HG03521 (cell line): ENCODE results near the gene TYMP.

Experiments used
- ATAC-seq: cut with Tn5 transposase; IDR thresholded peaks from one replicate; pipeline ENCODE4 v1.9.1; 2021; ENCODE audit warnings: mild to moderate bottlenecking, moderate library complexity; ENCODE audit not compliant: unreplicated experiment

TYMP gene

GRCh38 chr22:50563413-50564160, 33.8 kb upstream of the TYMP start:
- no peak for ATAC-seq

DNA sequence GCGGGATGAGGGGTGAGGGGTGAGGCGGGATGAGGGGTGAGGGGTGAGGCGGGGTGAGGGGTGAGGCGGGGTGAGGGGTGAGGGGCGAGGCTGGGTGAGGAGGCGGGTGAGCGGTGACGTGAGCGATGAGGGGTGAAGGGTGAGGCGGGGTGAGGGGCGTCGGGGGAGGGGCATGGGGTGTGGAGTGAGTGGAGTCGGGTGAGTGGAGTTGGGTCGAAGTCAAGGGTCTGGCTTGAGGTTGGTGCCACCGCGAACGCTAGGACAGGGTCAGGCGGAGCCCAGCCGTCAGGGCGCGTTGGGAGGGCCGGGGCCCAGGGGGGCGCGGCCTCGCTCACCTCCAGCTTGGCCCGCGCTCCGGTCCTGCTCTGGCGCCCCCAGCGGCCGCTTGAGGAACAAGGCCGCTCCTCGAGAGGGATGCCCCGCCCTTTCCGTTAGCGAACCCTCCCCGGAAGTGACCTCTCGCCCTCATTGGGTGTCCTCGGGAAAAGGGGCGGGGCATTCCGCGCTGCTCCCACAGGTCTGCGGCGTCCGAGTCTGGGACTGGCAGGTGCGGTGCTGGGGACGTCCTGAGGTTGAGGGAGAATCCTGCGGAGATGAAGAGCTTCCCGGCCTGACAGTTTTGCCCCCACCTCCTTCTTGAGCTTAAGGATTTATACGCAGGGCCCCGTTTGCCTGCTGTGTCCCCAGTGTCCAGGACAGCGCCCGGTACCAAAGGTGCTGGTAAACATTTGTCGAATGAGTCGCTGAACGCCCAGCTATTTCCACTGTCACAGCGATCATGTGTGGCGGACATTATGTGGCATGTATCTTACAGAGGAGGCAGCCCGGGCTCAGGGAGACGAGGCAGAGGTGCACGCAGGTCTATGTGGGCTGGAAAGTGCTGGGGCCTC, 33.0 kb upstream of the TYMP start, which contains the start of gene SYCE3:
Gene SYCE3, minus strand, starts transcription at position 397 of the 890 bp plus-strand sequence. CDS start 6,514 bp downstream, outside the sequence.
- peak; percentile 92 for ATAC-seq

DNA sequence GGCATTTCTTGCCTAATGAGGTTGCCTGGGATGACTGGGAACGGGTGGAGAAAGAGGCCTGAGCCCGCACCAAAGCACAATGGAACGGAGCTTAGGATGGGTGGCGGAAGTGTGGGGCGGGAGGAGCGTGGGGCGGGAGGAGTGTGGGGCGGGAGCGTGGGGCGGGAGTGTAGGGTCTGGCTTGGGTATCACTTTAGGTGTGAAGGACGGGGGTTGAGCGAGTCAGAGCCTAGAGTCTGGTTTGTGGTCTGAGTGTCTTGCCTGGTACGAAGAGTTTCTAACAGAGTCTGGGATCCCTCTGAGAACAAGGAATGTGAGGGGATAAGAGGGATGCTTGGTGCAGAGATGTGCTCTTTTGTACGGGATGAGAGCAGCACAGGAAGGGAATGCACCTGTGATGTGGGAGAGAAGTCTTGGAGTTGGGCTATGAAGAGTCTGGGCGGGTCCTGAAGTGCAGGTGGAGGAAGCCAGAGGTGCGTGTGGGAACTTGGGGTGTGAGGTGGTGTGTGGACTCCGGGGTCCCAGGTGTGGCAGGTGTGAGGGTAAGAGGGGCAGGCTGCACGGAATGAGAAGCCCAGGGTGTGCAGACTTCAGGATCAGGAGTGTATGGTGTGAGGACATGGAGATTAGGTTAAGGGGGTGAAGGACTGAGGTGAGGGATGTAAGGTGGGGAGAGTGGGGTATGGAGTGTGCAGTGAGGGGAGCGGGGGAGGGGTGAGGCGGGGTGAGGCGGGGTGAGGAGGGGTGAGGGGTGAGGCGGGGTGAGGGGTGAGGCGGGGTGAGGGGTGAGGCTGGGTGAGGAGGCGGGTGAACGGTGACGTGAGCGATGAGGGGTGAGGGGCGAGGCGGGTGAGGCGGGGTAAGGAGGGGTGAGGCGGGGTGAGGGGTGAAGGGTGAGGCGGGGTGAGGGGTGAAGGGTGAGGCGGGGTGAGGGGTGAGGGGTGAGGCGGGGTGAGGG, 31.9 kb upstream of the TYMP start:
- ATAC-seq, result no peak

- no peak for ATAC-seq
These were observed 30.2 kb upstream of the TYMP start for GRCh38 chr22:50560034-50560433.

DNA sequence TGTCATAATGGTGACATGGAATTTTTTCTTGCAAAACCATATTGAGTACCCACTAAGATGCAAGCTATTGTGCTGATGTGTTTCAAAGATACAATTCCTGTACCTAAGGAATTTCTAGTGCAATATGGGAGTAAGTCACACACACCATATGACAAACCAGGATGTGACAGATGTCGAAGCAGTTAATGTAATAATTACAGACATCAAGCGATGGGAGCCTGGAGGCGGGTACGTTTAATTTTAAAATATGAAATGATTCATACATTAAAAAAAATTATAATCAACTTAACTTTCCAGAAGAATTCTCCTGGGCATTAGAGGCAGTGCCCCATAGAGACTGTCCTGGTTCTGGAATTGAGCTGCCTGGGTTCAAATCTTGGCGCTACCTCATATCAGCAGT, 26.9 kb upstream of the TYMP start:
- no peak for ATAC-seq

- ATAC-seq, result no peak
These were observed 23.5 kb upstream of the TYMP start for GRCh38 chr22:50553310-50553709.

- no peak for ATAC-seq
These were observed 21.4 kb upstream of the TYMP start for GRCh38 chr22:50551160-50551752.

GRCh38 chr22:50550395-50550794, 20.6 kb upstream of the TYMP start:
- no peak for ATAC-seq

DNA sequence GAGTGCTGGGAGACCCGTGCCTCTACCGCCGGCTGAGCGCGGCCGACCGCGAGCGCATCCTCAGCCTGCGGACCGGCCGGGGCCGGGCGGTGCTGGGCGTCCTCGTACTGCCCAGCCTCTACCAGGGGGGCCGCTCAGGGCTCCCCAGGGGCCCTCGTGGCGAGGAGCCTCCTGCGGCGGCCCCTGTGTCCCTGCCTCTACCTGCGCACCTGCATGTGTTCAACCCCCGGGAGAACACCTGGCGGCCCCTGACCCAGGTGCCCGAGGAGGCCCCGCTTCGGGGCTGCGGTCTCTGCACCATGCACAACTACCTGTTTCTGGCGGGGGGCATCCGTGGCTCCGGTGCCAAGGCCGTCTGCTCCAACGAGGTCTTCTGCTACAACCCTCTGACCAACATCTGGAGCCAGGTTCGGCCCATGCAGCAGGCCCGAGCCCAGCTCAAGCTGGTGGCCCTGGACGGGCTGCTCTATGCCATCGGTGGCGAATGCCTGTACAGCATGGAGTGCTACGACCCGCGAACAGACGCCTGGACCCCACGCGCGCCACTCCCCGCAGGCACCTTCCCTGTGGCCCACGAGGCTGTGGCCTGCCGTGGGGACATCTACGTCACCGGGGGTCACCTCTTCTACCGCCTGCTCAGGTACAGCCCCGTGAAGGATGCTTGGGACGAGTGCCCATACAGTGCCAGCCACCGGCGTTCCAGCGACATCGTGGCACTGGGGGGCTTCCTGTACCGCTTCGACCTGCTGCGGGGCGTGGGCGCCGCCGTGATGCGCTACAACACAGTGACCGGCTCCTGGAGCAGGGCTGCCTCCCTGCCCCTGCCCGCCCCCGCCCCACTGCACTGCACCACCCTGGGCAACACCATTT, 19.3 kb upstream of the TYMP start:
- ATAC-seq, result no peak

DNA sequence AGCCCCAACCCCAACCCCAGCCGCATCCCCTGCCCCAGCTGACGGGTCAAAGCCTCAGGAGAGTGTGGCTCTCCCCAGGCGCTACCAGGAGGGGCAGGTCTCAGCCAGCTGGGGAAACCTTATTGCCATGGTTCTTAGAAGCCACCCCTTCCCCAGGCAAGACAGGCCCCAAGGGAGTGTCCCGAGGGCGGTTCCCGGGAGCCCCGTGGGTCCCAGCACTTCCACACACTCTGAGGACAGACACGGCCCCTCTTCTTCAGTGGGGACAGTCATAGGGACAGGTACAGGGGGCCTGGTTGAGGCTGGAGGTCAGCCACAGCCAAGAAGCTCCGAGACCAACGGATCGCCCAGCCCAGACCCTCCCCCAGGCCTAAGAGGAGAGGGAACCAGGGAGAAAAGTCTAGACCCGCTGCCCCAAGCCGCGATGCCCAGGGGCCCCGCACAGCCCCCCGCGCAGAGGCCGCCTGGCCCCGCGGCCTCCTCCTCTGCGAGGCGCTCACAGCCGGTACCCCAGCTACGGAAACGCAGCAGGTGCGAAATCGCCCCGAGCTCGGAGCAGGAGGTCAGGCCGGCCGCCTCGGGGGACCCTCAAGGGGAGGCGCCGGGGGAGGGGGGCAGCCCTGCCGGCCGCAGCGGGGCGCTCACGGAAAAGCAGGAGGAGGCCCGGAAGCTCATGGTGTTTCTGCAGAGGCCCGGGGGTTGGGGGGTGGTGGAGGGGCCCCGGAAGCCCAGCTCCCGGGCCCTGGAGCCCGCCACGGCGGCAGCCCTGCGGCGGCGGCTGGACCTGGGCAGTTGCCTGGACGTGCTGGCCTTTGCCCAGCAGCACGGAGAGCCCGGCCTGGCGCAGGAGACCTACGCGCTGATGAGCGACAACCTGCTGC, 18.5 kb upstream of the TYMP start:
- no peak for ATAC-seq

DNA sequence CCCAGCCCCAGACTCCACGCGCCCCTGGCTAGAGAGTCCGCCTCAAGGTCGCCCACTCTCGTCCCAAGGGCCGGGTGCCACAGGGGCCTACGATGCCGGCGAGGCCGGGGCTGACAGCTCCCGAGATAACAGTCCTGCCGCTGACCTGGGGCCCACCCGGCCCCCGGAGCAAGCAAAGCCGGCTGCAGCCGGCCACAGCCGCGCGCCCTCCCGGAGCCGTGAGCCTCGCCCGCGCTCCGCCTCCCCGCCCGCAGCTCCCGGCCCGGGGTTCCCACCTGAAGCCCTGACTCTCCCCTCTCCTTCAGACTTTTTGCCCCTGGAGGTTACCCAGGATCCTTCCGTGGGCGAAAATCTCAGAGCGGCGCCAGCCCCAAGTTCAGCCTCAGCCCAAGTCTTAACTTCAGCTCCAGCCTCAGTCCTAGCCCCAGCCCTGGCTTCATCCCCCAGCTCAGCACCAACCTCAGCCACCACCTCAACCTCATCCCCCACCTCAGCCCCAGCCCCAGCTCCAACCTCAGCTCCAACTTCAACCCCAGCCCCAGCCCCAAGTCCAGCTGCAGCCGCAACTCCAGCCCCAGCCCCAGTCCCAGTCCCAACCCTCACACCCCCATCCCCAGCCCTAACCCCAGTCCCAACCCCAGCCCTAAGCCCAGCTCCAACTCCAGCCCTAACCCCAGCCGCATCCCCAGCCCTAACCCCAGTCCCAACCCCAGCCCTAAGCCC, 17.6 kb upstream of the TYMP start:
- no peak for ATAC-seq

- ATAC-seq, result no peak
These were observed 16.8 kb upstream of the TYMP start for GRCh38 chr22:50546326-50547262.

DNA sequence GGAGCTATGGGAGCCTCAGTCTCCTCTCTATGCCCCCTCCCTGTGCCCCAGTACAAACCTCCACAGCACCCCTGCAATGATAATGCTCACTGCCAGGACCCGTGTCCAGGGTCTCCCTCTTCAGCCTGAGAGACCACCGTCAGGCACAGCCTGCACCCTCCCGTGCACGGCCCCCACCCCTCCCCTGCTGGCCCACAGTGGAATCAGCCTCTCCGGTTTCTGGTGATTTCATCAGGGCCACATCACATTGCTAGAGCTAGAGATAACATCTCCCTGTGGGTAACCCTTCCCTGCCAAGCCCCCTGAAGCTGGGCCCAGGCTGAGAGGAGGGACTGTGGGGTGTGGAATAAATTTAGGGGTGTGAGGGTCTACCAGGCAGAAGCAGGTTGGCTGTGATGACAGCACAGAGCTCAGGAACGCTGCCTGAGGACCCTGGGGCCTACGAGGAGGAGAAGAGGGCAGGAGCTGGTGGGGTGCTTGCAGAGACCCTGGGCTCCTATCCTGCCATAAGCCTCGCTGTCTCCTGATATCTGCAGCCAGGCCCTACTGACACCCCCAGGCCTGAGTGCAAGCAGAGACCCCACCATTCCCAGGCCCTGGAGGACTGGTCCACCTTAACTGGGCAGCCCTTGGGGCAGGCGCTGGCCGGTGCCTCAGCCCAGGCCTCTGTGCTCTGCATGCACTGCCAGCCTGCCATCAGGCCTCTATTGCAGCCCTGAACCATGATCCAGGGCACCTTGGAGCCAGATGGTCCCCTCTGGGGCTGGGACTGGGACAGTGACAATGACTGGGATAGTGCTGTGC, 15.9 kb upstream of the TYMP start, which contains the start of gene KLHDC7B:
Gene KLHDC7B, plus strand, starts transcription at position 378 of the 804 bp plus-strand sequence. Its CDS starts 345 bp downstream, at position 723.
- ATAC-seq, result no peak

DNA sequence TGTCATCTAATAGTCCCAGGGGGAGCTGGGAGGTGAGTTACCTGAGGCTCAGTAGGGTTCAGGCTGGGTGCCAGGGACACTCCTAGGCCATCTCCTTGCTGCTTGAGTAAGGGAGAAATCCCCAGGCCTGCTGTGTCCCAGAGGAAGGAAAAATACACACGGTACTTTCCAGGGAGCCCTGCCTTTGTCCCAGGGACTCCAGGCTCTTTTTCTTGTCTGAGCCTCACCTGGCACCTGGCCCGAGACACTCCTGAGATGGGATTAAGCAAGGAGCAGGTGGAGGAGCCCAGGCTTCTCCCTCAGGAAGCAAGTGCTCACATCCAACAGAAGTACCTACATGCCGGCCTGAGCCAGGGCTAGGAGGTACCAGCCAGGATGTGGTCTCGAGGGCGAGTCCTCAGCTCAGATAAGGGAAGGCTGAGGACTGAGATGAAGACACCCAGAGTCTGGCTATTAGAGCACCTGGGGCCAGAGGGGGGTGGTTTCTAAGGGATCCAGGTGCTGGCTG, 15.0 kb upstream of the TYMP start:
- ATAC-seq, result no peak

- no peak for ATAC-seq
These were observed 14.4 kb upstream of the TYMP start for GRCh38 chr22:50544078-50544745.
